Small intestine (tissue), 7 donors: Measurements from ENCODE around the gene GGTLC3. TPM values are rescaled to one million over a fixed set of nuclear protein-coding genes. Genes with fewer than 3 reads are reported as not detected.
"Not testable (repeated sequence)": the region's sequence is repeated elsewhere in the genome, so short reads cannot be mapped to it uniquely, and the experiment has no call there.

Source experiments
- DNase-seq, 2 donors: peaks; one replicate each; pipeline versions ENCODE4 v3.0.0 to v3.0.0-alpha.2; 2013
- FAIRE-seq: peaks from 2 replicates; lab custom pipeline; 2012; peaks lifted over from hg19 to GRCh38; lab: Jason Lieb, UNC
- H3K27ac ChIP-seq, 3 donors: one replicate each; pipeline ENCODE4 v1.5.1; 2013; ENCODE audit warnings: low read length in 2 of 3, mild to moderate bottlenecking in 2 of 3, control low read depth in 1 of 3, inconsistent platforms in 1 of 3, low read depth in 1 of 3, moderate library complexity in 1 of 3
- H3K27me3 ChIP-seq, 3 donors: one replicate each; pipeline ENCODE4 v1.6.1; 2013; ENCODE audit warnings: low read length in 3 of 3, inconsistent platforms in 1 of 3; ENCODE audit not compliant: control insufficient read depth in 3 of 3, insufficient read depth in 3 of 3
- H3K36me3 ChIP-seq, 3 donors: one replicate each; pipeline ENCODE4 v1.6.1; 2013; ENCODE audit warnings: low read length in 3 of 3, inconsistent platforms in 1 of 3, low read depth in 1 of 3, mild to moderate bottlenecking in 1 of 3, moderate library complexity in 1 of 3; ENCODE audit not compliant: control insufficient read depth in 3 of 3, insufficient read depth in 2 of 3
- H3K4me1 ChIP-seq, 3 donors: one replicate each; pipeline ENCODE4 v1.6.1; 2013; ENCODE audit warnings: low read length in 2 of 3, inconsistent platforms in 1 of 3, low read depth in 1 of 3, mild to moderate bottlenecking in 1 of 3, moderate library complexity in 1 of 3; ENCODE audit not compliant: control insufficient read depth in 3 of 3, insufficient read depth in 2 of 3
- H3K4me3 ChIP-seq, 3 donors: one replicate each; pipeline ENCODE4 v1.5.1; 2013; ENCODE audit warnings: low read length in 3 of 3, control low read depth in 1 of 3, inconsistent platforms in 1 of 3, low read depth in 1 of 3, mild to moderate bottlenecking in 1 of 3, moderate library complexity in 1 of 3
- H3K9me3 ChIP-seq, 2 donors: one replicate each; pipeline ENCODE4 v1.6.1; 2013; ENCODE audit warnings: low read depth in 1 of 2, low read length in 1 of 2; ENCODE audit not compliant: control insufficient read depth in 2 of 2, insufficient read depth in 1 of 2
- WGBS, 3 donors: extraction: QIAGEN DNeasy Blood & Tissue Kit; methylation state at CpG; one replicate each; pipeline ENCODE4 v1.1.7; 2013; 5-methylcytosine and 5-hydroxymethylcytosine counted together
- polyA plus RNA-seq, 4 donors: library from polyadenylated mRNA; stranded (reverse) in 3 of 4; unstranded in 1 of 4; fragments of 200-250 nt in 3 of 4; fragments of 120-200 nt in 1 of 4; gene quantifications; one replicate each; pipeline versions ENCODE4 v1.2.1 to v1.2.3, GENCODE V29; 2013
- donor health status: healthy with polysubstance abuse.
- donor health status: control.
- donor health status: control.
- donor health status: Bipolar disorder and iron deficiency.
- donor health status: healthy.

GGTLC3 gene
- polyA plus RNA-seq, 4 donors: 0.07 to 2.2 (median 0.70) TPM

DNA sequence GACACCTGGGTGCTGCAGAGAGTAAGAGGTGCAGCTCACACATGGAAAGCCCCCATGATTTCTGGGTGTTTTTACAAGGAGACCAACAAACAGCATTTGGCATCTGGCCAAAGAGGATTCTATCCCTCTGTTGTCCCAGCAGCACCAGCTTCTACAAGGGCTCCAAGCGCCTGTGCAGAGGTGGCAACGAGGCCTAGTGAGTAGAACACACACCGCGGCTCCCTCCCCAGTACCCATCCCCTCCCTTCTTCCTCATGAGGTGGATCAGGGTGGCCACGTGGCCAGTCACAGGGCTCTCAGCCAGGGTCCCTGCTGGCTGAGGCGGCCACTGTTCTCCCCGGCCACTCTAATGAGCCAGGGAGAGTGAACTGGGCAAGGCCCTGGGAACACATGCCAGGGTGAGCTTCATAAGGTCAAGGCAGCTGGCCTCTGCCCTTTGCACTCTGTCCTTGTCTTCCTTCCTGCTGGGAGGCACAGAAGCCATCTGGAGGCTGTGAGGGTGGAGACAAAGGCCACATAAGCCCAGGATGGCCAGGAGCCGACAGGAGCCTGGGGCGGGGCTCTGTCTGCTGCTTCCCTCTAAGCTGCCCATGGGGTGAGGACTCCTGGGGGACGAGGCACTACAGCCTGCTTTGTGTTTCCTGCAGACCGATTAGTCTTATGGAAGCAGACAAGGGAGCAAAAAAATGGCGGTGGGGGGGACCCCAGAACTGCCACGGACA lies 31.7 kb upstream of the GGTLC3 start:
- H3K4me3 ChIP-seq, FAIRE-seq, H3K27me3 ChIP-seq, H3K27ac ChIP-seq, H3K4me1 ChIP-seq, H3K9me3 ChIP-seq, H3K36me3 ChIP-seq: not testable (repeated sequence)
- DNase-seq: peak in 1 of 2 donors; percentile 3
- 64 to 85% methylated on average over 7 to 8 of the region's 13 CpGs; no CpG with 5 or more reads in 1 of the 3 donors for WGBS, 3 donors

- H3K27me3 ChIP-seq, DNase-seq, H3K4me3 ChIP-seq, H3K9me3 ChIP-seq, FAIRE-seq, H3K36me3 ChIP-seq, H3K4me1 ChIP-seq, H3K27ac ChIP-seq: not testable (repeated sequence)
- WGBS, 3 donors: 95% methylated on average over 9 of the region's 13 CpGs; no CpG with 5 or more reads in 2 of the 3 donors
These were observed 26.7 kb upstream of the GGTLC3 start for GRCh38 chr22:18544615-18545014.

- DNase-seq, H3K4me1 ChIP-seq, H3K27ac ChIP-seq, H3K9me3 ChIP-seq, FAIRE-seq, H3K27me3 ChIP-seq, H3K4me3 ChIP-seq, H3K36me3 ChIP-seq: not testable (repeated sequence)
- WGBS, 3 donors: no CpG with 5 or more reads among the region's 11 CpGs
These were observed 25.4 kb upstream of the GGTLC3 start for GRCh38 chr22:18543400-18543799.

DNA sequence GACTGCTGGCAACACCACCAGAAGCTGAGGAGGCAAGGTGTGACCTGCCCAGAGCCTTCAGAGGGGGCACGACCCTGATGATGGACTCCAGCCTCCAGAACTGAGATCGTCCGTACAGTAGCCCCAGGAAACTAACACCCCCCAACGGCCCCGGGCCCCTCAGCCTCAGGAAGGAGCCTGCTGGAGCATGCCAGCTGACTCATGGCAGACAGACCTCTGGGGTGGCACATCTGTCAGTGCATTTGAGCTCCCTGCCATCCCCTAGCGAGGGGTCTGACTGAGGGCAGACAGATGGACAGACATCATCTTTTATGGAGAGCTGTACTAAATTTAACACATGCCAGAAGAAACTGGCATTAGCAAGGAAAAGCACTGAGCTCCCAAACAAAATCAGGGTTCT lies 22.0 kb upstream of the GGTLC3 start:
- not testable (repeated sequence) for FAIRE-seq, H3K4me1 ChIP-seq, H3K27ac ChIP-seq, H3K36me3 ChIP-seq, H3K4me3 ChIP-seq, H3K9me3 ChIP-seq, H3K27me3 ChIP-seq, DNase-seq
- 87 to 96% (median 90%) methylated on average over 4 to 5 of the region's 6 CpGs for WGBS, 3 donors

GRCh38 chr22:18534315-18534714 lies 16.4 kb upstream of the GGTLC3 start:
- FAIRE-seq, H3K4me1 ChIP-seq, H3K36me3 ChIP-seq, DNase-seq, H3K9me3 ChIP-seq, H3K27me3 ChIP-seq, H3K4me3 ChIP-seq, H3K27ac ChIP-seq: not testable (repeated sequence)
- 100% methylated on average over 1 of the region's 12 CpGs; no CpG with 5 or more reads in 2 of the 3 donors for WGBS, 3 donors

GRCh38 chr22:18533633-18534032 lies 15.7 kb upstream of the GGTLC3 start:
- no CpG with 5 or more reads among the region's 11 CpGs for WGBS, 3 donors
- not testable (repeated sequence) for H3K27ac ChIP-seq, FAIRE-seq, H3K27me3 ChIP-seq, DNase-seq, H3K36me3 ChIP-seq, H3K9me3 ChIP-seq, H3K4me1 ChIP-seq, H3K4me3 ChIP-seq

GRCh38 chr22:18529416-18530145 lies 11.6 kb upstream of the GGTLC3 start:
- not testable (repeated sequence) for H3K4me3 ChIP-seq, DNase-seq, FAIRE-seq, H3K36me3 ChIP-seq, H3K4me1 ChIP-seq, H3K27ac ChIP-seq, H3K9me3 ChIP-seq, H3K27me3 ChIP-seq
- WGBS, 3 donors: no CpG with 5 or more reads among the region's 57 CpGs

GRCh38 chr22:18528597-18529415 lies 10.8 kb upstream of the GGTLC3 start:
- FAIRE-seq, H3K27me3 ChIP-seq, H3K36me3 ChIP-seq, H3K4me3 ChIP-seq, H3K9me3 ChIP-seq, H3K4me1 ChIP-seq: not testable (repeated sequence)
- H3K27ac ChIP-seq: peak overlapping the region in 1 of 3 donors; percentile 42
- peak; percentile 57 to 78 for DNase-seq
- 0% methylated on average over 1 to 26 of the region's 66 CpGs; no CpG with 5 or more reads in 1 of the 3 donors for WGBS, 3 donors
